DLD1 (cell line): ENCODE results near the gene RERG.
"Not testable (repeated sequence)": the region's sequence is repeated elsewhere in the genome, so short reads cannot be mapped to it uniquely, and the experiment has no call there.

Experiments used
- in situ Hi-C: cut with HindIII; loops from 2 replicates; pipeline ENCODE4 v1.10.0; 2017; ENCODE audit warnings: low sequenced_read_pairs

Gene RERG

GRCh38 chr12:15220915-15221885 lies at the start of gene RERG:
Gene RERG (minus strand): TSS chr12:15221417. CDS start chr12:15217489, 3,928 bp downstream.
- in situ Hi-C loops = no loop called here

GRCh38 chr12:15270591-15270990 lies 49.4 kb upstream of the RERG start:
- in situ Hi-C loops = no loop called here

- in situ Hi-C loops = no loop called here
These were observed 47.8 kb upstream of the RERG start for GRCh38 chr12:15268927-15269552.

- in situ Hi-C loops = no loop called here
These were observed 47.1 kb upstream of the RERG start for GRCh38 chr12:15268309-15268708.

- in situ Hi-C loops = no loop called here
These were observed 44.7 kb upstream of the RERG start for GRCh38 chr12:15265875-15266274.

GRCh38 chr12:15256761-15257160 lies 35.5 kb upstream of the RERG start:
- in situ Hi-C loops = no loop called here

GRCh38 chr12:15253990-15254389 lies 32.8 kb upstream of the RERG start:
- in situ Hi-C loops = no loop called here

- in situ Hi-C loops = no loop called here
These were observed 23.7 kb upstream of the RERG start for GRCh38 chr12:15244926-15245325.

- in situ Hi-C loops = no loop called here
These were observed 23.1 kb upstream of the RERG start for GRCh38 chr12:15244341-15244740.

- in situ Hi-C loops = no loop called here
These were observed 21.9 kb upstream of the RERG start for GRCh38 chr12:15243102-15243501.

- in situ Hi-C loops = no loop called here
These were observed 19.7 kb upstream of the RERG start for GRCh38 chr12:15240898-15241297.

GRCh38 chr12:15234508-15234907 lies 13.3 kb upstream of the RERG start:
- in situ Hi-C loops = no loop called here

- in situ Hi-C loops = no loop called here
These were observed 12.8 kb upstream of the RERG start for GRCh38 chr12:15234011-15234410.

GRCh38 chr12:15232959-15233358 lies 11.7 kb upstream of the RERG start:
- in situ Hi-C loops = no loop called here

GRCh38 chr12:15231493-15231892 lies 10.3 kb upstream of the RERG start:
- in situ Hi-C loops = no loop called here

GRCh38 chr12:15230751-15231150 lies 9.5 kb upstream of the RERG start:
- in situ Hi-C loops = no loop called here

GRCh38 chr12:15230137-15230536 lies 8.9 kb upstream of the RERG start:
- in situ Hi-C loops = no loop called here

GRCh38 chr12:15227004-15227679 lies 5.9 kb upstream of the RERG start:
- in situ Hi-C loops = no loop called here

GRCh38 chr12:15225863-15226218 lies 4.6 kb upstream of the RERG start:
- in situ Hi-C loops = not testable (repeated sequence)

- in situ Hi-C loops = no loop called here
These were observed 4.1 kb upstream of the RERG start for GRCh38 chr12:15225136-15225862.

- in situ Hi-C loops = no loop called here
These were observed 1.0 kb upstream of the RERG start for GRCh38 chr12:15222219-15222618.
